Cerebellar nuclear complex (tissue), 1 donor: ENCODE data around the gene ZNF783.
"Not testable (repeated sequence)": the region's sequence is repeated elsewhere in the genome, so short reads cannot be mapped to it uniquely, and the experiment has no call there.

Experiments used
- DNase-seq, 2 experiments: peaks; one replicate each; lab custom pipeline; 2025; lab: John Stamatoyannopoulos, UW

ZNF783 gene

GRCh38 chr7:149261829-149262617 is at the start of gene ZNF783:
ZNF783 (plus strand) TSS chr7:149262196; CDS start chr7:149262334, 138 bp downstream.
- DNase-seq, result no peak

GRCh38 chr7:149214020-149214720 is 47.8 kb upstream of the ZNF783 start:
- no peak for DNase-seq

- DNase-seq, result no peak
Observed at GRCh38 chr7:149216402-149216801, 45.6 kb upstream of the ZNF783 start.

- no peak for DNase-seq
Observed at GRCh38 chr7:149217570-149217969, 44.4 kb upstream of the ZNF783 start.

- no peak for DNase-seq
Observed at GRCh38 chr7:149218469-149219420, 43.3 kb upstream of the ZNF783 start.

- DNase-seq, result no peak
Observed at GRCh38 chr7:149220534-149220933, 41.5 kb upstream of the ZNF783 start.

GRCh38 chr7:149223176-149223575 is 38.8 kb upstream of the ZNF783 start:
- no peak for DNase-seq

- DNase-seq, result no peak
Observed at GRCh38 chr7:149223761-149224160, 38.2 kb upstream of the ZNF783 start.

GRCh38 chr7:149224352-149224751 is 37.6 kb upstream of the ZNF783 start:
- no peak for DNase-seq

GRCh38 chr7:149225106-149225505 is 36.9 kb upstream of the ZNF783 start:
- DNase-seq, result no peak

- DNase-seq, result no peak
Observed at GRCh38 chr7:149225656-149226055, 36.3 kb upstream of the ZNF783 start.

- DNase-seq, result not testable (repeated sequence)
Observed at GRCh38 chr7:149226366-149226765, 35.6 kb upstream of the ZNF783 start.

- DNase-seq, result no peak
Observed at GRCh38 chr7:149226840-149227494, 35.0 kb upstream of the ZNF783 start.

- no peak for DNase-seq
Observed at GRCh38 chr7:149228831-149229471, 33.0 kb upstream of the ZNF783 start.

- no peak for DNase-seq
Observed at GRCh38 chr7:149229526-149229925, 32.5 kb upstream of the ZNF783 start.

- DNase-seq, result no peak
Observed at GRCh38 chr7:149232362-149232761, 29.6 kb upstream of the ZNF783 start.

- DNase-seq, result not testable (repeated sequence)
Observed at GRCh38 chr7:149233655-149234204, 28.3 kb upstream of the ZNF783 start.

- no peak for DNase-seq
Observed at GRCh38 chr7:149237502-149237901, 24.5 kb upstream of the ZNF783 start.

- DNase-seq, result no peak
Observed at GRCh38 chr7:149238051-149238450, 23.9 kb upstream of the ZNF783 start.

- DNase-seq, result peak; percentile 57 to 83
Observed at GRCh38 chr7:149239345-149240143, 22.5 kb upstream of the ZNF783 start, which contains the start of gene ZNF212. ZNF212 (plus strand) TSS chr7:149239651; CDS start chr7:149239779, 128 bp downstream.
